Right renal cortex interstitium (tissue), 3 donors: ENCODE results near the gene APBB2. TPM values are rescaled to one million over a fixed set of nuclear protein-coding genes. Genes with fewer than 3 reads are reported as not detected.

Experiments
- DNase-seq, 3 donors: peaks; one replicate each; pipeline ENCODE4 v3.0.0-alpha.2; 2013; ENCODE audit warnings: low read depth in 3 of 3, low spot score in 2 of 3
- polyA plus RNA-seq, 3 donors: library from polyadenylated mRNA; unstranded; fragments of 120-200 nt; gene quantifications; one replicate each; pipeline ENCODE4 v1.2.1, GENCODE V29; 2013; ENCODE audit not compliant: insufficient read length in 3 of 3

The APBB2 gene
- polyA plus RNA-seq, 3 donors: 46.8 to 52.3 (median 47.7) TPM

- DNase-seq: no peak
These were observed 71.7 kb downstream of the APBB2 start for GRCh38 chr4:41142376-41143310.

- DNase-seq: no peak
These were observed 72.4 kb downstream of the APBB2 start for GRCh38 chr4:41141900-41142299.

- DNase-seq: no peak
These were observed 73.9 kb downstream of the APBB2 start for GRCh38 chr4:41140410-41140809.

GRCh38 chr4:41137879-41138278 is 76.5 kb downstream of the APBB2 start:
- DNase-seq: no peak

GRCh38 chr4:41136456-41136855 is 77.9 kb downstream of the APBB2 start:
- no peak for DNase-seq

GRCh38 chr4:41135801-41136200 is 78.5 kb downstream of the APBB2 start:
- no peak for DNase-seq

- no peak for DNase-seq
These were observed 79.8 kb downstream of the APBB2 start for GRCh38 chr4:41134581-41134980.

GRCh38 chr4:41133454-41134018 is 80.8 kb downstream of the APBB2 start:
- no peak for DNase-seq

- DNase-seq: no peak
These were observed 82.2 kb downstream of the APBB2 start for GRCh38 chr4:41132055-41132683.

- DNase-seq: no peak
These were observed 84.4 kb downstream of the APBB2 start for GRCh38 chr4:41129936-41130440.

- no peak for DNase-seq
These were observed 85.1 kb downstream of the APBB2 start for GRCh38 chr4:41129128-41129754.

- no peak for DNase-seq
These were observed 88.6 kb downstream of the APBB2 start for GRCh38 chr4:41125558-41126311.

- no peak for DNase-seq
These were observed 89.3 kb downstream of the APBB2 start for GRCh38 chr4:41124916-41125548.

- DNase-seq: no peak
These were observed 91.6 kb downstream of the APBB2 start for GRCh38 chr4:41122775-41123174.

GRCh38 chr4:41122309-41122708 is 92.0 kb downstream of the APBB2 start:
- no peak for DNase-seq

GRCh38 chr4:41121906-41122305 is 92.4 kb downstream of the APBB2 start:
- DNase-seq: no peak

- no peak for DNase-seq
These were observed 93.8 kb downstream of the APBB2 start for GRCh38 chr4:41120297-41121217.

- no peak for DNase-seq
These were observed 94.5 kb downstream of the APBB2 start for GRCh38 chr4:41119867-41120295.

GRCh38 chr4:41111791-41112190 is 102.6 kb downstream of the APBB2 start:
- no peak for DNase-seq
